Measurements from ENCODE around the gene ZNF335.

The ZNF335 gene

GRCh38 chr20:45909336-45909808 is 62.6 kb downstream of the ZNF335 start:
- peaks cover 4% of the 10 kb centered on the region for H3K27me3 ChIP-seq (ENCODE audit: insufficient read depth, low read length, poor library complexity)
- H2AFZ ChIP-seq (ENCODE audit: low read depth, low read length): no peak overlapping the region
- H4K20me1 ChIP-seq (ENCODE audit: insufficient read depth, low read length): no peaks in the 10 kb centered on the region
- DNase-seq (no peak), ATAC-seq (ENCODE audit: insufficient read depth, low read depth) (no peak)
- H3K79me2 ChIP-seq (ENCODE audit: insufficient read depth, low read length): no peaks in the 10 kb centered on the region
- H3K9ac ChIP-seq (ENCODE audit: low read depth, low read length): no peak overlapping the region
- H3K4me2 ChIP-seq (ENCODE audit: insufficient read depth, low read length): no peak overlapping the region
- TF ChIP-seq CTCF (IDR thresholded peaks at IDR 0.05; ENCODE audit: borderline replicate concordance, extremely low read depth, low read length, poor library complexity, severe bottlenecking): no peak
- TF ChIP-seq EZH2 (IDR thresholded peaks at IDR 0.05; ENCODE audit: borderline replicate concordance, low read depth, low read length, severe bottlenecking): no peak
- no peak overlapping the region for H3K4me3 ChIP-seq (ENCODE audit: low read depth in 1 of 2, low read length in 2 of 2)
- no peaks in the 10 kb centered on the region for H3K4me1 ChIP-seq (ENCODE audit: insufficient read depth, low read length)
- no peaks in the 10 kb centered on the region for H3K36me3 ChIP-seq (ENCODE audit: insufficient read depth, low read length)
- no peak overlapping the region for H3K27ac ChIP-seq (ENCODE audit: low read length)
- no peaks in the 10 kb centered on the region for H3K9me3 ChIP-seq (ENCODE audit: insufficient read depth, low read length, severe bottlenecking)

- TF ChIP-seq CTCF (IDR thresholded peaks at IDR 0.05; ENCODE audit: borderline replicate concordance, extremely low read depth, low read length, poor library complexity, severe bottlenecking): no peak
- no peak for TF ChIP-seq EZH2 (IDR thresholded peaks at IDR 0.05; ENCODE audit: borderline replicate concordance, low read depth, low read length, severe bottlenecking)
- Histone ChIP-seq H3K27me3 (ENCODE audit: insufficient read depth, low read length, poor library complexity) (peaks cover 4% of the 10 kb centered on the region), H3K9ac (ENCODE audit: low read depth, low read length) (no peak overlapping the region), H3K4me2 (ENCODE audit: insufficient read depth, low read length) (no peak overlapping the region), H3K27ac (ENCODE audit: low read length) (no peak overlapping the region), H2AFZ (ENCODE audit: low read depth, low read length) (no peak overlapping the region), H3K9me3 (ENCODE audit: insufficient read depth, low read length, severe bottlenecking) (no peaks in the 10 kb centered on the region), H3K4me1 (ENCODE audit: insufficient read depth, low read length) (no peaks in the 10 kb centered on the region), H3K36me3 (ENCODE audit: insufficient read depth, low read length) (no peaks in the 10 kb centered on the region), H3K4me3 (ENCODE audit: low read depth in 1 of 2, low read length in 2 of 2) (no peak overlapping the region), H4K20me1 (ENCODE audit: insufficient read depth, low read length) (no peaks in the 10 kb centered on the region), H3K79me2 (ENCODE audit: insufficient read depth, low read length) (no peaks in the 10 kb centered on the region)
- ATAC-seq (ENCODE audit: insufficient read depth, low read depth) (no peak), DNase-seq (no peak)
Measured at GRCh38 chr20:45908084-45908483, 63.9 kb downstream of the ZNF335 start.

- Histone ChIP-seq H3K9ac (ENCODE audit: low read depth, low read length) (no peak overlapping the region), H3K36me3 (ENCODE audit: insufficient read depth, low read length) (no peaks in the 10 kb centered on the region), H3K27ac (ENCODE audit: low read length) (no peak overlapping the region), H3K4me3 (ENCODE audit: low read depth in 1 of 2, low read length in 2 of 2) (no peak overlapping the region), H2AFZ (ENCODE audit: low read depth, low read length) (no peak overlapping the region), H3K9me3 (ENCODE audit: insufficient read depth, low read length, severe bottlenecking) (no peaks in the 10 kb centered on the region), H3K79me2 (ENCODE audit: insufficient read depth, low read length) (no peaks in the 10 kb centered on the region), H3K27me3 (ENCODE audit: insufficient read depth, low read length, poor library complexity) (peaks cover 3% of the 10 kb centered on the region), H3K4me2 (ENCODE audit: insufficient read depth, low read length) (no peak overlapping the region), H4K20me1 (ENCODE audit: insufficient read depth, low read length) (no peaks in the 10 kb centered on the region), H3K4me1 (ENCODE audit: insufficient read depth, low read length) (no peaks in the 10 kb centered on the region)
- TF ChIP-seq CTCF (IDR thresholded peaks at IDR 0.05; ENCODE audit: borderline replicate concordance, extremely low read depth, low read length, poor library complexity, severe bottlenecking) (no peak), EZH2 (IDR thresholded peaks at IDR 0.05; ENCODE audit: borderline replicate concordance, low read depth, low read length, severe bottlenecking) (no peak)
- DNase-seq (no peak), ATAC-seq (ENCODE audit: insufficient read depth, low read depth) (no peak)
Measured at GRCh38 chr20:45907219-45907948, 64.6 kb downstream of the ZNF335 start.

Data from DND-41 (cell line).